GM18526 (cell line): ENCODE data around the gene SDR42E2.

Experiments used
- POLR2A ChIP-seq: IDR thresholded peaks from 3 replicates; pipeline ENCODE4 v1.6.1; 2011; ENCODE audit not compliant: insufficient read length; ENCODE audit errors: extremely low read depth

Gene SDR42E2

DNA sequence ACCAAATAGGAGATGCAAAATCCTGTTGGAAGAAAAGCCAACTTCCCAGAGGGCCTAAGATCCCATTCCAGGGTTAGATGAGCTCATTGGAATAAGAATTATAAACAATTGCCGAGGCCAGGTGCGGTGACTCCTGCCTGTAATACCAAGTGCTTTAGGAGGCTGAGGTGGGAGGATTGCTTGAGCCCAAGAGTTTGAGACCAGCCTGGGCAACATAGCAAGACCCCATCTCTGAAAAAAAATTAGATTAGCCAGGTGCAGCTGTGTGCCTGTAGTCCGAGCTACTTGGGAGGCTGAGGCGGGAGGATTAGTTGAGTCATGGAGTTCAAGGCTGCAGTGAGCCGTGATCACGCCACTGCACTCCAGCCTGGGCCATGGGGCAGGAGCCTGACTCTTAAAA is 17.8 kb upstream of the SDR42E2 start:
- TF ChIP-seq POLR2A, result no peak

DNA sequence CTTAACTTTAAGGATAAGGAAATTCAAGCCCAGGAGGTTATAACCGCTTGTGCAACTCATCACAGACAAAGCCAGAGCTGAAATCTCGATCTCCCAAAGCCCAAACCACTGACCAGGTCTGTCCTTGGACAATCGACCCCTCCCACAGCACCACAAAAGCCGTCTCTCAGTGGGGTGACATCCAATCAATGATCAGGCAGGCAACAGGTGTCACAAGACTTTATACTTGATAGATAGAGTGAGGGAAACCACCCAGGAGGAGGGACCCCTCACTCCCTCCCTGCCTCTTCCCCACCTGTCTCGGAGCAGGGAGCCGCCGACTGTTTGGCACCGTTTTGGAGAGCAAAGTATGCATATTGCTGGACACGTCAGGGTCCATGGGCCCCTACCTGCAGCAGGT is 14.5 kb upstream of the SDR42E2 start:
- no peak for TF ChIP-seq POLR2A

DNA sequence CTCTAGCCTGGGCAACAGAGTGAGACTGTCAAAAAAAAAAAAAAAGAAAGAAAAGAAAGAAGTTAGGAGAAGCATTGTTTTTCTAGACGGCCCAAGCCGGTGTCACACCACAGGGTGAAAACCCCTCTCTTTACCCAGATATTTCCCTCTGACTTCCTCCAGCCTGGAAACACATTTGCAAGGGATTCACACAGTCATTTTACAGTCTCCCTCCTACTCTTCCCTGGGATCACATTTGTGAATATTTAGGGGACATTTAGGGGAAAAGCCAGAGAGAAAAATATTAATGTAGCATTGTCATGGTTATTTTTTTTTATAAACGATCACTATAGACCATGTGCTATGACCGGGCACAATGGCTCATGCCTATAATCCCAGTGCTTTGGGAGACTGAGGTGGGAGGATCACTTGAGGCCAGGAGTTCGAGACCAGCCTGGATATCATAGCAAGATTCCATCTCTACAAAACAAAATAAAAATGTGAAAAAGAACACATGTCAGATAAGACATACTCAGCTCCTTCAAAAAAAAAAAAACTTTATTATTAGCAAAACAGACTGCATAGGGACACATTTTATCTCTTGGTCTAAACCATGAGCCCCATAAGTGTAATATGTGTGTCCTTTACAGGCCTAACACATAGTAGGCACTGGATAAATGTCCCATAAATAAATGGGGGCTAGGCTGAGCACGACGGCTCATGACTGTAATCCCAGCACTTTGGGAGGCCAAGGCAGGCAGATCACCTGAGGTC is 10.9 kb upstream of the SDR42E2 start:
- no peak for TF ChIP-seq POLR2A

DNA sequence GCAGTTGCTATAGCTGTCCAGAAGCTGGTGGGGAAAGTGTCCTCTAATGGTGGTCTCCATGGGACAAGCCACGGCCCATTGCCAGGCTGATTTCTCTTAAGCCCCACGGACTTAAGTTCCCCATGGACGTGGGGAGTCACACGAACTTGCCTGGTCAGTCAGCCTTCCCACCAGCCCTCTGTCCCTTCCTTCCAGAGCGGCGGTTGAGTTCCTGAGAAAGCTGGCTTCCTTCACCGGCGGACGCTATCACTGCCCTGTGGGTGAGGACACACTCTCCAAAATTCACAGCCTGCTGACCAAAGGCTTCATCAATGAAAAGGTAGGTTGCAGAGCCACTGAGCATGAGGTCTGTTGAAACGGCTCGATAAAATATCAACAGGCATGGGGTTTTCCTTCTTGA is 10.0 kb upstream of the SDR42E2 start:
- TF ChIP-seq POLR2A, result no peak

DNA sequence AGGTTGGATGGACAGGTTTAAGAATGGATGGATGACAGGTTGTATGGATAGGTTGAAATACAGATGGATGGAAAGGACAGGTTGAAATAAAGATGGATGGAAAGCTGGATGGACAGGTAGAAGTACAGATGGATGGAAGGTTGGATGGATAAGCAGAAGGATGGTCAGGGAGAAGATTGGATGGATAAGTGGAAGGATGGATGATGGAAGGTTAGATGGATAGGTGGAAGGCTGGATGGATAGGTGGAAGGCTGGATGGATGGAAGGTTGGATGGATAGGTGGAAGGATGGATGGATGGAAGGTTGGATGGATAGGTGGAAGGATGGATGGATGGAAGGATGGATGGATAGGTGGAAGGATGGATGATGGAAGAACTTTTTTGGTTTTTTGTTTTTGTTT is 905 bp upstream of the SDR42E2 start:
- no peak for TF ChIP-seq POLR2A

DNA sequence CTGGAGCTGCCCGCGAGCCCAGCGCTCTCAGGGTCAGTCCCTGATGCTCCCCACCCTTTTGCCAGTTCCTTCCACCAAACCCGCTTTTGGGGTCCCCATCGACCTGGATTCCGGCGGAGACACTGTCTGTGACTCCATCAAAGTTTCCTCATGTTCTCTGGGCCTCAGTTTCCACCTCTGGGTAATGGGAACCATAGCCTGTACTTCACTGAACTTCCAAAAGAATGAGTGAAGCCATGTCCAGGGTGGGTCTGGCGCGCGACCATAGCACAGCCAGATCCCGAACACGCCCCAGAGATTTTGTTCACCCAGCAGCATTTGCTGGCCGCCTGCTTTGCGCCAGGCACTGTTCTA is 327 bp downstream of the SDR42E2 start:
- no peak for TF ChIP-seq POLR2A

DNA sequence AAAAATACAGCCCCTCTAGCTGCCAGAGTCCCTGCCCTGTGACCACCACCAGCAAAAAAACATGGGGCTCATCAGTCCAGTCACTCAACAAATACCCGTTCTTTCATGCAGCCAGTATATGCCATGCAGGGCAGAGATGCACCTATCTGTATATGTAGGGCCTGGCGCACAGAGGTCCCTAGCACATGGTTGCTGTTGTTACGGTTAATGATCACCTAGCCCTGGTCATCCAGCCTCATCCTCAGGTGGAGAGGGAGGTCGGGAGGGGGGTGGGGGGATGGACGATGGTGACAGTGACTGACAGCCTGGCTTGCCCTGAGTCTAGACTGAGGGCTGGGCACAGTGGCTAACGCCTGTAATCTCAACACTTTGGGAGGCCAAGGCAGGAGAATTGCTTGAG is 1.5 kb downstream of the SDR42E2 start:
- TF ChIP-seq POLR2A, result no peak

DNA sequence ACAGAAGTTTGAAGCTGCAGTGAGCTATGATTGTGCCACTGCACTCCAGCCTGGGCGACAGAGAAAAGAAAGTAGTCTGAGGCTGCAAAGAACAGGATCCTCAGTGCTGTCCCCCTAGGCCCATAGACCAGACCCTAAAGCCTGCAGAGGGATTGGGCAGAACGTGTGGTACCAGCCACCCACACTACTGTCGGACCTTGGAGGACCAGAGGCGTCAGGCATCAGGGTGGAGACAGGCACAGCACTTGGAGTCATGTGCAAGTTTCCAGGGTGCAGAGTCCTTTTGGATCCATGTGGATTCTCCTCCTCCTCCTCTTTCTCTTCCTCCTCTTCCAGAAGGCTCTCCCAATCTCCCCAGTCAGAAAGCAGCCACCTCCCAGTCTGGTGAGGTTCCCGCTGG is 2.2 kb downstream of the SDR42E2 start:
- TF ChIP-seq POLR2A, result no peak

DNA sequence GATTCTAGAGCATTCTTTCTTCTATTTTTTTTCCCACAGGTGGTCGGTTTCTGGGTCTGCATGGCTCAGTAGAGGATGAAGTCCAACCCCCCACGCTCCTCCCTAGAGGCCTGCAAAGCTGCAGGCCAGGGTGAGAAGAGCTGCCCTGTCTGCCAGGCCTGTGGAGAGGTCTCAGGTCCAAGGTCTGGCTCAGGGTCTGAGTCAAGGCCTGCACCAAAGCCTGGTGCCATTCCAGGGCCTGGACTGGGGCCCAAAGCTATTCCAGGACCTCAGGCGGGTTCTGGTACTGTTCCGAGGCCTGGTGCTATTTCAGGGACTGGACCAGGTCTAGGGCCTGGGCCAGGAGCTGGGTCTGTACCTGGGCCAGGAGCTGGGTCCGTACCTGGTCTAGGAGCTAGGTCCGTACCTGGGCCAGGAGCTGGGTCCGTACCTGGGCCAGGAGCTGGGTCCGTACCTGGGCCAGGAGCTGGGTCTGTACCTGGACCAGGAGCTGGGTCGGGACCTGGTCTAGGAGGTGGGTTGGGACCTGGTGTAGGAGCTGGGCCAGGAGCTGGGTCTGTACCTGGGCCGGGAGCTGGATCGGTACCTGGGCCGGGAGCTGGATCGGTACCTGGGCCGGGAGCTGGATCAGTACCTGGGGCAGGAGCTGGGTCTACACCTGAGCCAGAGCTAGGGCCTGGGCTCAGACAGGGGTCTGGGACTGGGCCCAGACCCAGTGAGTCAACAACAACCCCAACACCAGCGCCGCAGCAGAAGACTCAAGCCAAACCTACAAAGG is 3.4 kb downstream of the SDR42E2 start:
- TF ChIP-seq POLR2A, result no peak

DNA sequence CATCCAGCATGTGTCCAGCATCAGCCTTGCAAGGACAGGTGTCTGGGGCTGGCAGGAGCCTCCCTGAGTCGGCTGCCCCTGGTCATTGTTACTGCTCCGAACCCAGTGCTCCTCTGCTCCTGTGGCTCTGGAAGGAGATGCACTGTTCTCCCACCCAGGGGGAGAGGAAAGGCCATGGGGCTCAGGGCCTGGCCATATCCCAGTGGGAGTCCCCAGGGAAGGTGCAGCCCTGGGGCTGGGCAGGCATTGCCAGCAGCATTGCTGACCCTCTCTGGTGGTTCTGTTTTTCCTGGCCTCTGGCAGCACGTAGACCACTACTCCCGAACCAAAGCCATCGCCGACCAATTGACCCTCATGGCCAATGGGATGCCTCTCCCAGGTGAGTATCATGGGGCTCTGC is 9.6 kb downstream of the SDR42E2 start:
- TF ChIP-seq POLR2A, result no peak

DNA sequence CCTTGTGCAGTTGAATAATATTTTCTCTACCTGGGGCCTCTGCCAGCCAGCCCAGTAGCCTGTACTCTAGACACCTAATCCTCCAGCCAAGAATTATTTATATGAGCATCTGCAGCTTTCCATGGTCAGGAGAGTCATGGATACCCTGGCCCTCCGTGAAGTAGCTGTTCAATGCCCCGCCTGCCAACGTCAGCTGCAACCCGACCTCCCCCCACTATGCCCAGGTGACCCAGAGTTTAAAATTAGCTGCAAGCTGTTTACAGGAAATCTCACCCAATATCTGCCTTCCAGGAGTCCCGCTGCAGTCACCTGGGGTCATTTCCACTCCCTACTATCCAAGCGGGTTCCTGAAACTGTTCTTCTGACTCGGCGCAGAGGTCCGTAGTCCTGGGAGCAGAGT is 12.3 kb downstream of the SDR42E2 start:
- TF ChIP-seq POLR2A, result no peak

DNA sequence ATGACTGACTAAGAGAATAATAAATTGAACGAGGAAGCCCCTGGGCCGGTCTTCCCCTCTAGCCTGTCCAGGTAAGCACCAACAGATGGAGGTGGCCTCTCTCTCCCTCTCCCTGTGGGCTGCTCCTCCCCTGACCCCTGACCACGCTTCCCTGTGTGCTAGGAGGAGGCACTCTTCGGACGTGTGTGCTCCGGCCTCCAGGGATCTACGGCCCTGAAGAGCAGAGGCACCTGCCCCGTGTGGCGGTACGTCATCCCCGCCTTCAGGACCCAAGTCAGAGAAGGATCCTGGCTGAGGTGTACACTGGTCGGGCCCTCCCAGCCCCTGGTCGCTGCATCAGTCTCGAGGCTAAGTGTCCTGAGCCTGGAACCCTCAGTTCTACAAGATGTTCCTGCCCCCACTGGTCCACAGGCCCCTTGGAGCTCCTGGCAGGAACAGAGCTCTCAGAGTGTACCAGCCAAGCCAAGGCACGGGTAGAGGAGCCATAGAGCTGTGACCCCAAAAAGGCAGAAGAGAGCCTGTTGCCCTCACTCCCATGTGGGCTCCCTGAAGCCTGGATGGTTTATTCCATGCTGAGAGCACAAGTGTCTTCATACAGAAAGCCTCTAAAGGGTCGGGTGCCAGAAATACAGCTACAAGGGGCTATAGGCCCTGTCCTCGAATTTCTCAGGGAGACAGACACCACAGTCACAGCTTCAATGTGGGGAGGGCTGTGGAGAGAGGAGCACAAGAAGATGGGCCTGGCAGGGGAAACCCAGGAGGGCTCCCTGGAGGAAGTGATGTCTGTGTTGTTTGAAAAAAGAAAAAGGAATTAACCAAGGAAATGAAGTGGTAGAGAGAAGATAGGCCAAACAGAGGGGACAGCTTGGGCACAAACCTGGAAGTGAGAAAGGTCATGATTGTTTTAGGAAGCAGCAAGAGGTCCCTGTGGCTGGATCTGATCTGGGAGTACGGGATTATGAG is 15.9 kb downstream of the SDR42E2 start:
- no peak for TF ChIP-seq POLR2A

DNA sequence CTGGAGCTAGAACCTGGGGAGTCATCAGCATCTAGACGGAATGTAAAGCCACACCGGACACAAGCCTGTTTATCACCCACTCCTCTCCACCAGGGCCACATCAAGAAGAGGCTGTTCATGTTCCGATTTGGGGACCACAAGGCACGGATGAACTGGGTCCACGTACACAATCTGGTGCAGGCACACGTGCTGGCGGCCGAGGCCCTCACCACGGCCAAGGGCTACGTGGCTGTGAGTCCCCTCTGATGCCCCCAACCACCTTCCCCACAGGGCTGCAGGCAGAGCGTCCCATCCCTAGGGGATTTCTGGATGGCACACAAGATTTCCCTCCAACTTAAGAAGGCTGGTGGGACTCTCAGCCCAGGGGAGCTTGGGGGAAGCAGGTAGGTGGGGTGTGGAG is 19.1 kb downstream of the SDR42E2 start:
- no peak for TF ChIP-seq POLR2A

DNA sequence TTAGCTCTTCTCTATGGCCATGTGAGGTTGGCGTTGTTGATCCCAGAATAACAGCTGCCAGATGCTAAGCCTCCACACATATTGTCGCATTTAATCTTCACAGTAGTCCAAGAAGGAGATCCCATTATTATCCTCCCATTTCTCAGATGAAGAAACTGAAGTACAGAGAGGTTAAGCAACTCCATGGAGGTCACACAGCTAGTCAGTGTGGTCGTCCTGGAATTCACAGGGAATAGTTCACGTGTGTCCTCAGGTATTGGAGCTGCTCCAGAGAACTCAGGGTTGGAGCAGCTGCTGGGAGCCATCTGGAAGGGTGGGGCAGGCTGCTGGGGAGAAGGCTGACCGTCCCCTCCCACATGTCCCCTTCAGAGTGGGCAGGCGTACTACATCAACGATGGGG is 19.5 kb downstream of the SDR42E2 start:
- TF ChIP-seq POLR2A, result no peak

DNA sequence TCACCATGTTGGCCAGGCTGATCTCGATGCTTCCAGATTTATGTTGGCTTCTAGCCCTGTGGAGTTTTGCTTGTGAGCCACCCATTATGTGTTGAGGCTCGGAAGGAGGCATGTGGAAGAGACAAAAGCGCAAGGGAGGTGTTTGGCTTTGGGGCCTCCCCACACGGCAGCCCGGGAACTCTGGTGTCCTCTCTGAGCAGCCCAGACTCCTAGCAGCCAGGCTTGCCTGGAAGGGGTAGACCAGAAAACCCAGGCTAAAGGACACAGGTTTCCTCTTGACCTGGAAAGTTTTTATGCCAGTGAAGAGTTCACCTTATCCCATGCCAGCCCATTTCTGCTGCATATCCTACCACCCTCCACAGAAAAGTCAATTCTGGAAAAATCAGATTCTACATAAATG is 21.0 kb downstream of the SDR42E2 start:
- TF ChIP-seq POLR2A, result no peak
